NCI-H2196 treated with DMSO at 0.1 percent for 48 hours (cell line): ENCODE data around the gene MORF4L1.
"Not testable (repeated sequence)": the region's sequence is repeated elsewhere in the genome, so short reads cannot be mapped to it uniquely, and the experiment has no call there.

ENCODE experiments used
- DNase-seq: peaks from one replicate; lab custom pipeline; 2025; ENCODE audit not compliant: unreplicated experiment; lab: John Stamatoyannopoulos, UW

The MORF4L1 gene

GRCh38 chr15:78855746-78856145 lies 16.9 kb upstream of the MORF4L1 start:
- DNase-seq = no peak

GRCh38 chr15:78859971-78860719 lies 12.5 kb upstream of the MORF4L1 start:
- no peak for DNase-seq

- DNase-seq = not testable (repeated sequence)
Observed at GRCh38 chr15:78865585-78865984, 7.1 kb upstream of the MORF4L1 start.

GRCh38 chr15:78866031-78866430 lies 6.7 kb upstream of the MORF4L1 start:
- DNase-seq = not testable (repeated sequence)

GRCh38 chr15:78866803-78867202 lies 5.9 kb upstream of the MORF4L1 start:
- no peak for DNase-seq

GRCh38 chr15:78868366-78868765 lies 4.3 kb upstream of the MORF4L1 start:
- no peak for DNase-seq

- DNase-seq = not testable (repeated sequence)
Observed at GRCh38 chr15:78871483-78872127, 1.1 kb upstream of the MORF4L1 start.

- peak; percentile 57 for DNase-seq
Observed at GRCh38 chr15:78872972-78873792, 492 bp downstream of the MORF4L1 start.

GRCh38 chr15:78873793-78874765 lies 1.4 kb downstream of the MORF4L1 start:
- no peak for DNase-seq

- no peak for DNase-seq
Observed at GRCh38 chr15:78875107-78875914, 2.6 kb downstream of the MORF4L1 start.

GRCh38 chr15:78876954-78877353 lies 4.3 kb downstream of the MORF4L1 start:
- DNase-seq = not testable (repeated sequence)

GRCh38 chr15:78878356-78878755 lies 5.7 kb downstream of the MORF4L1 start:
- DNase-seq = no peak

GRCh38 chr15:78879517-78880241 lies 7.0 kb downstream of the MORF4L1 start:
- DNase-seq = no peak

GRCh38 chr15:78880242-78880533 lies 7.5 kb downstream of the MORF4L1 start:
- DNase-seq = no peak

GRCh38 chr15:78880813-78881212 lies 8.1 kb downstream of the MORF4L1 start:
- no peak for DNase-seq

GRCh38 chr15:78881681-78882080 lies 9.0 kb downstream of the MORF4L1 start:
- DNase-seq = no peak

- DNase-seq = no peak
Observed at GRCh38 chr15:78889000-78889399, 16.3 kb downstream of the MORF4L1 start.

- DNase-seq = no peak
Observed at GRCh38 chr15:78893538-78893937, 20.8 kb downstream of the MORF4L1 start.

GRCh38 chr15:78895471-78895870 lies 22.8 kb downstream of the MORF4L1 start:
- no peak for DNase-seq
